Measurements from ENCODE around the gene SENP8.
A peak's percentile ranks its signal among the peaks of the same experiment; 100 is the strongest.

SENP8 gene

GRCh38 chr15:72182244-72182643 lies 64.0 kb downstream of the SENP8 start:
- Histone ChIP-seq H3K4me3 (ENCODE audit: low read length) (no peak overlapping the region), H3K27ac (ENCODE audit: low read length) (no peak overlapping the region), H3K4me1 (ENCODE audit: control insufficient read depth, low read depth, low read length) (peaks cover 3% of the 10 kb centered on the region)

GRCh38 chr15:72182673-72183072 lies 64.5 kb downstream of the SENP8 start:
- H3K27ac ChIP-seq (ENCODE audit: low read length), result no peak overlapping the region
- H3K36me3 ChIP-seq (ENCODE audit: control insufficient read depth, low read depth, low read length), result no peaks in the 10 kb centered on the region
- no peaks in the 10 kb centered on the region for H3K9me3 ChIP-seq (ENCODE audit: control insufficient read depth, low read depth, low read length)
- H3K27me3 ChIP-seq (ENCODE audit: control insufficient read depth, insufficient read depth, low read length), result peaks cover 24% of the 10 kb centered on the region
- peaks cover 3% of the 10 kb centered on the region for H3K4me1 ChIP-seq (ENCODE audit: control insufficient read depth, low read depth, low read length)
- H3K4me3 ChIP-seq (ENCODE audit: low read length), result no peak overlapping the region
- H3K9ac ChIP-seq (ENCODE audit: low read length), result no peak overlapping the region

More at GRCh38 chr15:72182244-72182643, 64.0 kb downstream of the SENP8 start:
- Histone ChIP-seq H3K9me3 (ENCODE audit: control insufficient read depth, low read depth, low read length) (no peaks in the 10 kb centered on the region), H3K9ac (ENCODE audit: low read length) (no peak overlapping the region), H3K27me3 (ENCODE audit: control insufficient read depth, insufficient read depth, low read length) (peaks cover 24% of the 10 kb centered on the region), H3K36me3 (ENCODE audit: control insufficient read depth, low read depth, low read length) (no peaks in the 10 kb centered on the region)

GRCh38 chr15:72183781-72184164 lies 65.6 kb downstream of the SENP8 start:
- Histone ChIP-seq H3K27me3 (ENCODE audit: control insufficient read depth, insufficient read depth, low read length) (peaks cover 24% of the 10 kb centered on the region), H3K9ac (ENCODE audit: low read length) (no peak overlapping the region), H3K9me3 (ENCODE audit: control insufficient read depth, low read depth, low read length) (no peaks in the 10 kb centered on the region), H3K4me3 (ENCODE audit: low read length) (peak overlapping the region; percentile 64), H3K36me3 (ENCODE audit: control insufficient read depth, low read depth, low read length) (no peaks in the 10 kb centered on the region), H3K27ac (ENCODE audit: low read length) (no peak overlapping the region), H3K4me1 (ENCODE audit: control insufficient read depth, low read depth, low read length) (peaks cover 3% of the 10 kb centered on the region)

GRCh38 chr15:72184165-72184811 lies 66.1 kb downstream of the SENP8 start:
- peak overlapping the region; percentile 64 for H3K4me3 ChIP-seq (ENCODE audit: low read length)
- H3K36me3 ChIP-seq (ENCODE audit: control insufficient read depth, low read depth, low read length), result no peaks in the 10 kb centered on the region
- H3K4me1 ChIP-seq (ENCODE audit: control insufficient read depth, low read depth, low read length), result peaks cover 3% of the 10 kb centered on the region
- peak overlapping the region; percentile 34 for H3K9ac ChIP-seq (ENCODE audit: low read length)
- no peaks in the 10 kb centered on the region for H3K9me3 ChIP-seq (ENCODE audit: control insufficient read depth, low read depth, low read length)
- no peak overlapping the region for H3K27ac ChIP-seq (ENCODE audit: low read length)
- H3K27me3 ChIP-seq (ENCODE audit: control insufficient read depth, insufficient read depth, low read length), result peaks cover 24% of the 10 kb centered on the region

- Histone ChIP-seq H3K27me3 (ENCODE audit: control insufficient read depth, insufficient read depth, low read length) (peaks cover 13% of the 10 kb centered on the region), H3K36me3 (ENCODE audit: control insufficient read depth, low read depth, low read length) (no peaks in the 10 kb centered on the region), H3K9me3 (ENCODE audit: control insufficient read depth, low read depth, low read length) (no peaks in the 10 kb centered on the region), H3K4me3 (ENCODE audit: low read length) (no peak overlapping the region), H3K4me1 (ENCODE audit: control insufficient read depth, low read depth, low read length) (peaks cover 3% of the 10 kb centered on the region), H3K27ac (ENCODE audit: low read length) (no peak overlapping the region), H3K9ac (ENCODE audit: low read length) (no peak overlapping the region)
Measured at GRCh38 chr15:72189250-72189902, 71.2 kb downstream of the SENP8 start.

- Histone ChIP-seq H3K27me3 (ENCODE audit: control insufficient read depth, insufficient read depth, low read length) (peaks cover 21% of the 10 kb centered on the region), H3K9ac (ENCODE audit: low read length) (no peak overlapping the region), H3K4me3 (ENCODE audit: low read length) (no peak overlapping the region), H3K9me3 (ENCODE audit: control insufficient read depth, low read depth, low read length) (no peaks in the 10 kb centered on the region), H3K27ac (ENCODE audit: low read length) (no peak overlapping the region), H3K4me1 (ENCODE audit: control insufficient read depth, low read depth, low read length) (peaks cover 4% of the 10 kb centered on the region), H3K36me3 (ENCODE audit: control insufficient read depth, low read depth, low read length) (no peaks in the 10 kb centered on the region)
Measured at GRCh38 chr15:72192416-72192815, 74.2 kb downstream of the SENP8 start.

Measured in iPS-18a (cell line).